Caco-2 (cell line): ENCODE results near the gene UGT1A9. TPM values are rescaled to one million over a fixed set of nuclear protein-coding genes. Genes with fewer than 3 reads are reported as not detected.
"Not testable (repeated sequence)": the region's sequence is repeated elsewhere in the genome, so short reads cannot be mapped to it uniquely, and the experiment has no call there.

Experiments
- BruUV-seq: library from RNA; stranded (reverse); fragments of 400-500 nt; replicated peaks from 2 replicates; lab custom pipeline; 2021; lab: Mats Ljungman, UMichigan
- CTCF ChIA-PET: fragments of 300-600 bp; sonication (Branson Sonifier 250); formaldehyde crosslinking; loops from one replicate; lab custom pipeline; 2022; ENCODE audit warnings: antibody characterized with exemption; lab: Charles Lee
- POLR2A ChIA-PET: fragments of 300-600 bp; sonication (Branson Sonifier 250); formaldehyde crosslinking; loops from one replicate; lab custom pipeline; 2022; ENCODE audit warnings: antibody characterized with exemption; lab: Charles Lee
- DNase-seq, 2 experiments: peaks; one replicate each; pipeline versions ENCODE4 v3.0.0 to v3.0.0-alpha.2; 2020 to 2022
- H3K27me3 ChIP-seq: replicated peaks from 2 replicates; pipeline ENCODE4 v1.6.0; 2011; ENCODE audit warnings: low read length; ENCODE audit not compliant: control insufficient read depth, insufficient read depth
- H3K36me3 ChIP-seq: 2 replicates; pipeline ENCODE4 v1.5.1; 2011; ENCODE audit warnings: low read length; ENCODE audit not compliant: control insufficient read depth, insufficient read depth
- H3K4me1 ChIP-seq: fragments of 250-450 bp; sonication (Bioruptor Pico); 2 replicates; pipeline ENCODE4 v1.5.1; 2020; ENCODE audit warnings: mild to moderate bottlenecking
- H3K4me3 ChIP-seq: 2 replicates; pipeline ENCODE4 v1.5.1; 2011; ENCODE audit warnings: low read depth, mild to moderate bottlenecking, control low read depth, low read length
- H3K9me3 ChIP-seq: fragments of 250-450 bp; sonication (Bioruptor Pico); 2 replicates; pipeline ENCODE4 v1.5.1; 2020; ENCODE audit warnings: mild to moderate bottlenecking, moderate library complexity
- H3K27ac Mint-ChIP-seq: one replicate; pipeline ENCODE4 v1.8.0; 2022; ENCODE audit warnings: mixed read lengths; ENCODE audit not compliant: unreplicated experiment
- H3K27me3 Mint-ChIP-seq: one replicate; pipeline ENCODE4 v1.8.0; 2022; ENCODE audit warnings: mixed read lengths; ENCODE audit not compliant: insufficient read depth, unreplicated experiment
- H3K36me3 Mint-ChIP-seq: one replicate; pipeline ENCODE4 v1.8.0; 2022; ENCODE audit warnings: mild to moderate bottlenecking, mixed read lengths; ENCODE audit not compliant: insufficient read depth, unreplicated experiment
- H3K4me1 Mint-ChIP-seq: one replicate; pipeline ENCODE4 v1.8.0; 2022; ENCODE audit warnings: low read depth, mixed read lengths; ENCODE audit not compliant: unreplicated experiment
- H3K4me3 Mint-ChIP-seq: one replicate; pipeline ENCODE4 v1.8.0; 2022; ENCODE audit warnings: mild to moderate bottlenecking, moderate library complexity, mixed read lengths; ENCODE audit not compliant: unreplicated experiment
- H3K9me3 Mint-ChIP-seq: one replicate; pipeline ENCODE4 v1.8.0; 2022; ENCODE audit warnings: mixed read lengths; ENCODE audit not compliant: unreplicated experiment
- intact Hi-C: fragments of 100-400 bp; cut with micrococcal nuclease; formaldehyde crosslinking; loops from one replicate; pipeline ENCODE4 v1.10.0; 2022; ENCODE audit not compliant: unreplicated experiment
- total RNA-seq: library from RNA; stranded (reverse); gene quantifications from 2 replicates; pipeline ENCODE4 v1.2.3, GENCODE V29; 2022
- TF ChIP-seq, protein P1 (sequence below), 2 experiments: fragments of 200-600 bp in 1 of 2; IDR thresholded peaks; 1 replicate in 1 of 2; 2 replicates in 1 of 2; pipeline versions ENCODE4 v1.5.1 to v1.8.0; 2011 to 2022; ENCODE audit warnings: antibody characterized with exemption in 1 of 2, control low read depth in 1 of 2, inconsistent platforms in 1 of 2, low read depth in 1 of 2, low read length in 1 of 2, mild to moderate bottlenecking in 1 of 2, moderate library complexity in 1 of 2; ENCODE audit not compliant: insufficient read depth in 1 of 2, severe bottlenecking in 1 of 2, unreplicated experiment in 1 of 2

Gene UGT1A9
- total RNA-seq, 1 experiment from 2014 or later = 0.20 TPM

DNA sequence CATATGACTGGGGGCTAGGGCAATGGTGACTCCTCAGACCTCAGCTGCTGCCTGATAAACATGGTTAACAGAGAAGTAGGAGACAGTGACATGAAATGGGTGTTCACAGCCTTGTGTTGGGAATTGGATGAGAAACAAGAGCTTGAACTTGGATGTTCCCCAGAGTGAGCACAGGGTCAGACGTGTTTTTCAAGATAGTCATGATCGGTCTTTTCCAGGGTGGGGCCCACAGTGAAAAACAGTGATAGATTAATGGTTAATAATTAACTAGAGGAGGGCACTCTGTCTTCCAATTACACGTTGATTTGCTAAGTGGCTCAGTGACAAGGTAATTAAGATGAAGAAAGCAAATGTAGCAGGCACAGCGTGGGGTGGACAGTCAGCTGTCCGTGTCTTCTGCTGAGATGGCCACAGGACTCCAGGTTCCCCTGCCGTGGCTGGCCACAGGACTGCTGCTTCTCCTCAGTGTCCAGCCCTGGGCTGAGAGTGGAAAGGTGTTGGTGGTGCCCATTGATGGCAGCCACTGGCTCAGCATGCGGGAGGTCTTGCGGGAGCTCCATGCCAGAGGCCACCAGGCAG is 57.1 kb downstream of the UGT1A9 start, which contains the start of gene UGT1A3:
Gene UGT1A3, plus strand, starts transcription at position 320 of the 579 bp plus-strand sequence. Its CDS starts 85 bp downstream, at position 405.
- Mint-ChIP-seq H3K27me3 (no peaks in the 10 kb centered on the region), H3K4me3 (no peak within 1 kb of the TSS), H3K4me1 (peaks cover 6% of the 10 kb centered on the region), H3K27ac (peak within 1 kb of the TSS; percentile 34), H3K9me3 (no peaks in the 10 kb centered on the region), H3K36me3 (peaks cover 6% of the 10 kb centered on the region)
- Histone ChIP-seq H3K4me3 (no peak within 1 kb of the TSS), H3K27me3 (no peaks in the 10 kb centered on the region), H3K36me3 (no peaks in the 10 kb centered on the region), H3K4me1 (no peaks in the 10 kb centered on the region), H3K9me3 (no peaks in the 10 kb centered on the region)
- TF ChIP-seq, protein P1, sequence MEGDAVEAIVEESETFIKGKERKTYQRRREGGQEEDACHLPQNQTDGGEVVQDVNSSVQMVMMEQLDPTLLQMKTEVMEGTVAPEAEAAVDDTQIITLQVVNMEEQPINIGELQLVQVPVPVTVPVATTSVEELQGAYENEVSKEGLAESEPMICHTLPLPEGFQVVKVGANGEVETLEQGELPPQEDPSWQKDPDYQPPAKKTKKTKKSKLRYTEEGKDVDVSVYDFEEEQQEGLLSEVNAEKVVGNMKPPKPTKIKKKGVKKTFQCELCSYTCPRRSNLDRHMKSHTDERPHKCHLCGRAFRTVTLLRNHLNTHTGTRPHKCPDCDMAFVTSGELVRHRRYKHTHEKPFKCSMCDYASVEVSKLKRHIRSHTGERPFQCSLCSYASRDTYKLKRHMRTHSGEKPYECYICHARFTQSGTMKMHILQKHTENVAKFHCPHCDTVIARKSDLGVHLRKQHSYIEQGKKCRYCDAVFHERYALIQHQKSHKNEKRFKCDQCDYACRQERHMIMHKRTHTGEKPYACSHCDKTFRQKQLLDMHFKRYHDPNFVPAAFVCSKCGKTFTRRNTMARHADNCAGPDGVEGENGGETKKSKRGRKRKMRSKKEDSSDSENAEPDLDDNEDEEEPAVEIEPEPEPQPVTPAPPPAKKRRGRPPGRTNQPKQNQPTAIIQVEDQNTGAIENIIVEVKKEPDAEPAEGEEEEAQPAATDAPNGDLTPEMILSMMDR (IDR thresholded peaks at IDR 0.05; ENCODE audit: insufficient read depth in 1 of 2, low read depth in 1 of 2, low read length in 1 of 2, severe bottlenecking in 1 of 2, unreplicated experiment in 1 of 2) = no peak
- CTCF ChIA-PET = no interaction called here
- DNase-seq = no peak
- intact Hi-C loops = no loop called here
- POLR2A ChIA-PET = no interaction called here
- BruUV-seq = no TSS peak

DNA sequence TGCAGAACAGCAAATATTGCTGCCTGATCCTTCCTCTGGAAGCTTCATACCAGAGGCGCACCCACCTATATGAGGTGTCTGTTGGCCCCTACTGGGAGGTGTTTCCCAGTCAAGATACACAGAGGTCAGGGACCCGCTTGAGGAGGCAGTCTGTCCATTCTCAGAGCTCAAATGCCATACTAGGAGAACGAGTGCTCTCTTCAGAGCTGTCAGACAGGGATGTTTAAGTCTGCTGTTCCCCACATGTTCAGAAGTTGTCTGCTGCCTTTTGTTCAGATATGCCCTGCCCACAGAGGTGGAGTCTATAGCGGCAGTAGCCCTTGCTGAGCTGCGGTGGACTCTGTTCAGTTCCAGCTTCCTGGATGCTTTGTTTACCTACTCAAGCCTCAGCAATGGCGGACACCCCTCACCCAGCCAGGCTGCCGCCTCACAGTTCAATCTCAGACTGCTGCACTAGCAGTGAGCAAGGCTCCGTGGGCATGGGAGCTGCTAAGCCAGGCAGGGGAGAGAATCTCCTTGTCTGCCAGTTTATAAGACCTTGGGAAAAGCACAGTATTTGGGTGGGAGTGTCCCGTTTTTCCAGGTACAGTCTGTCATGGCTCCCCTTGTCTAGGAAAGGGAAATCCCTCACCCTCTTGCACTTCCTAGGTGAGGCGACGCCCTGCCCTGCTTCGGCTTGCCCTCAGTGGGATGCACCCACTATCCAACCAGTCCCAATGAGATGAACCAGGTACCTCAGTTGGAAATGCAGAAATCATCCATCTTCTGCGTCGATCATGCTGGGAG is 65.4 kb downstream of the UGT1A9 start:
- H3K27me3 Mint-ChIP-seq, H3K27me3 ChIP-seq, H3K36me3 ChIP-seq, intact Hi-C loops, H3K4me3 Mint-ChIP-seq, CTCF ChIA-PET, H3K9me3 ChIP-seq, POLR2A ChIA-PET, DNase-seq, H3K4me1 ChIP-seq, H3K4me3 ChIP-seq, BruUV-seq, H3K27ac Mint-ChIP-seq: not testable (repeated sequence)
- peaks cover 15% of the 10 kb centered on the region for H3K9me3 Mint-ChIP-seq
- H3K4me1 Mint-ChIP-seq = peaks cover 22% of the 10 kb centered on the region
- H3K36me3 Mint-ChIP-seq = peaks cover 19% of the 10 kb centered on the region

DNA sequence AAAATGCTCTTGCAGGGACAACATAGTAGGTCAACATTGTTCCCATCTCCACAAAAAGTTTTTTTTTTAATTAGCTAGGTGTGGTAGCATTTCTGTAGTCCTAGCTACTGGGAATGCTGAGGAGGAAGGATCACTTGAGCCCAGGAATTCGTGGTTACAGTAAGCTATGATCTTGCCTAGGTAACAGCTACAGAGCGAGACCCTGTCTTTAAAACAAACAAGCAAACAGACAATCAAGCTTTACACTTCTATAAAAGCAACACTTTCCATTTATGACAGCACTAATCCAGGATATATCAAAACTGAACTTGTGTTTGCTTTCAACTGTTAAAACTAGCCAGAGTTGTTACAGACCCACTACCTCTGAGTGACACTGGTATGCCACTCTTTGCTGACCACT is 69.2 kb downstream of the UGT1A9 start:
- no peaks in the 10 kb centered on the region for H3K9me3 ChIP-seq
- Mint-ChIP-seq H3K27ac (no peak overlapping the region), H3K27me3 (no peaks in the 10 kb centered on the region), H3K9me3 (peaks cover 15% of the 10 kb centered on the region), H3K4me3 (no peak overlapping the region), H3K4me1 (peaks cover 20% of the 10 kb centered on the region), H3K36me3 (peaks cover 19% of the 10 kb centered on the region)
- no peaks in the 10 kb centered on the region for H3K36me3 ChIP-seq
- H3K4me3 ChIP-seq = no peak overlapping the region
- ChIA-PET POLR2A (no interaction called here), CTCF (no interaction called here)
- no TSS peak for BruUV-seq
- DNase-seq = no peak
- TF ChIP-seq, protein P1 (IDR thresholded peaks at IDR 0.05; ENCODE audit: insufficient read depth in 1 of 2, low read depth in 1 of 2, low read length in 1 of 2, severe bottlenecking in 1 of 2, unreplicated experiment in 1 of 2) = no peak
- H3K27me3 ChIP-seq = no peaks in the 10 kb centered on the region
- no peaks in the 10 kb centered on the region for H3K4me1 ChIP-seq
- intact Hi-C loops = no loop called here
